ENCODE results near the gene MAB21L2.

The MAB21L2 gene

GRCh38 chr4:150619042-150619441 is 37.1 kb downstream of the MAB21L2 start:
- no peak for DNase-seq

GRCh38 chr4:150624055-150624454 is 42.1 kb downstream of the MAB21L2 start:
- DNase-seq = no peak

GRCh38 chr4:150625033-150625432 is 43.1 kb downstream of the MAB21L2 start:
- DNase-seq = no peak

GRCh38 chr4:150628073-150628472 is 46.1 kb downstream of the MAB21L2 start:
- DNase-seq = no peak

GRCh38 chr4:150632639-150633038 is 50.7 kb downstream of the MAB21L2 start:
- DNase-seq = no peak

Measured in NCI-H2171 (cell line).